Pons (tissue), 1 donor: ENCODE results near the gene LRRK1.

ENCODE experiments used
- DNase-seq: peaks from one replicate; pipeline ENCODE4 v3.0.0-alpha.2; 2016; ENCODE audit warnings: low spot score

Gene LRRK1

GRCh38 chr15:100932676-100933348 lies 13.7 kb downstream of the LRRK1 start:
- DNase-seq: no peak

GRCh38 chr15:100934166-100934565 lies 15.0 kb downstream of the LRRK1 start:
- no peak for DNase-seq

DNA sequence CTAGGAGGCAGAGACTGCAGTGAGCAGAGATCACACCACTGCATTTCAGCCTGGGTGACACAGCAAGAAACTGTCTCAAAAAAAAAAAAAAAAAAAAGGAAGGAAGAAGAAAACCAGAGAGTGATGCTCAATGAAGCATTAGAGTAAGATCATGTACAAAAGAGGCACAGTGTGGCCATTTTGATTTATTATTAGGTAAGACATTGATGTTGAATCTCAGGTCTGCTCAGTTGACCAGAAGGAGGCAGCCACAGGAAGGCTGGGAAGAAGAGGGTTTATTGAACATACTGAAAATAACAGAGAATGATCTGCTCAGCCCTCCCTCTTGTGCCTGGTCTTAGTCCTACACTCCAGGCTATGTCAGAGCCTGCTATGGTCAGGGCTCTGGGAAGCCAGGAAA lies 15.6 kb downstream of the LRRK1 start:
- DNase-seq: no peak

DNA sequence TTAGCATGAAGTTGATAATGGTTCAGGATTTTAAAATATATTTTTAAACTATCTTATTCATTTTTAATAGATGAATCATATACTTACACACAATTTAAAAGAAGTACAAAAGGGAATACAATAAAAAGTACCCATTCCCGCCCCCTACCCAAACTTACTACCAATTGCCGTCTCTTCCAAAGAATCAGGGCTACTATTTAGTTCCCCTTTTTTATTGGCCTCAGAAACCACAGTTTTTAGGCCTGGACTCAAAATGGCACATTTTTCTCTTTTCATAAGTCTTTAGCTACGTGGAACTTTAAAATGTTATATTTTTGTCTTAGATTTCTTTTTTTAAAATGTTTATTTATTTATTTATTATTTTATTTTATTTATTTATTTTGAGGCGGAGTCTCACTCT lies 18.0 kb downstream of the LRRK1 start:
- DNase-seq: no peak

DNA sequence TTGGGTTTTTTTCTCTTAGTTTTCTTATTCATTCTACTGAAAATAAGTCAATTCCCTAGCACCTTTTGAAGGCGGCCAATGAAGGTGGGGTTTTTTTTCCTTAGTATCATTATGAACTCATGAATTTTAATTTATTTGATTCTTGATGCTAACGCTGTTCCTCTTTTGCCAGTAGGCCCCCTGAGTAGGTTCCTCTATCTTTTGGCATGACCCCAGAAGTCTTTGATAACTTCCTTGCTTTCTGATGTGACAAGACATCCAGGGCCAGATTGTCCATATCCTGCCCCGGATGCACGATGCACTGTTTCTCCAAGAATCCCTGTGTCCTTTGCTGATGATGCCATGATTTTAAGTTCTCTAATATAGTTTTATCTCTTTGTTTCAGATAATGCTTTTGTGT lies 20.6 kb downstream of the LRRK1 start:
- peak; percentile 54 for DNase-seq

DNA sequence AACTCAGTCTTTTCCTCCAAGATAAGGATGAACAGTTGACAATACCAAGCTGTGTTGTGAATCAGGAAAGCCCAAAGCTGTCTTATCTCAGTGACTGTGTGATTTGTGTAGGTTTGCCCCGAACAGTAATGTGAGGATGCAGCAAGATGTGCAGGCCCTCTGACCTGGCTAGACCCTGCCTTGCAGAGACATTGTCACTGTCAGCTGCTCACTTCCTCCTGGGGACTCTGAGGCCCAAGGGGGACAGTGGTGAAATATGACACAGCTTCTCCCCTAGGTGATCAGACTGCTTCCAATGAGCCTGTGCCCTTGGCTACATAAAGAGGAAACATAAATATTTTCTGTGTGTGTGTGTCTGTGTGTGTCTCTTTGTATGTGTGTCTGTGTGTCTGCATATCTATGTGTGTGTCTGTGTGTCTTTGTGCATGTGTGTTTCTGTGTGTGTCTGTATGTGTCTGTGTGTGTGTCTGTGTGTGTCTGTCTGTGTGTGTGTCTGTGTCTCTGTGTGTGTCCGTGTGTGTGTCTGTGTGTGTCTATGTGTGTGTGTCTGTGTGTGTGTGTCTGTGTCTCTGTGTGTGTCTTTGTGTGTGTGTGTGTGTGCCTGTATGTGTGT lies 21.7 kb downstream of the LRRK1 start:
- no peak for DNase-seq

- no peak for DNase-seq
Observed at GRCh38 chr15:100941536-100941935, 22.4 kb downstream of the LRRK1 start.

GRCh38 chr15:100942656-100943425 lies 23.7 kb downstream of the LRRK1 start:
- DNase-seq: no peak

DNA sequence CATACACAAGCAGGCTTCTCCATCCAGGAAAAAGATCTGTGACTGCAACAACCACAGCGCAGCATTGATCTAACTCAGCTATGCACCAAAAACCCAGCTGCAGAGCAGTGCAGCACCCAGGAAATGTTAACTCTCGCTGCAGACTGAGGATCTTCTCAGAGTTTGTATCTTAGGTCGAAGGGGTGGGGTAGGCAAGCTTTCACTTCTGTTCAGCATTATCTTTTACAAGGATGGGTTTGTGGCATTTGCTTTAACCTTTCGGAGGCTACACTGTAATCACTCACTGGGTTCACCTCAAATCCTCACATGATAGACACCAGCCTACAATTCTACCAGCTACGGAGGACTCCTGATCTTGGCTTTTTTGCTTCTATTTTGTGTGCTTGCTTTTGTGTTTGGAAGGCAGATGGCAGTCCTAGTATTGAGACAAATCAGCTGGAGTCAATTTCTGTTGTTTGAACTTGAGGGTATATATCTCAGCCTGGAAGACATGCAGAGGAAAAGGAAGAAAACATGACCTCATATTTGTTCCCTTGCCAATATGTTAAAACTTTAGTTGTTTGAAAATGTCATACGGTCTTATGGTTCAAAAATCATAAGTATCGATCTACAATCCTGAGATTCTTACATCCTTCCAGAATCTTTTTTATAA lies 25.2 kb downstream of the LRRK1 start:
- DNase-seq: no peak

GRCh38 chr15:100944986-100945385 lies 25.8 kb downstream of the LRRK1 start:
- DNase-seq: no peak

DNA sequence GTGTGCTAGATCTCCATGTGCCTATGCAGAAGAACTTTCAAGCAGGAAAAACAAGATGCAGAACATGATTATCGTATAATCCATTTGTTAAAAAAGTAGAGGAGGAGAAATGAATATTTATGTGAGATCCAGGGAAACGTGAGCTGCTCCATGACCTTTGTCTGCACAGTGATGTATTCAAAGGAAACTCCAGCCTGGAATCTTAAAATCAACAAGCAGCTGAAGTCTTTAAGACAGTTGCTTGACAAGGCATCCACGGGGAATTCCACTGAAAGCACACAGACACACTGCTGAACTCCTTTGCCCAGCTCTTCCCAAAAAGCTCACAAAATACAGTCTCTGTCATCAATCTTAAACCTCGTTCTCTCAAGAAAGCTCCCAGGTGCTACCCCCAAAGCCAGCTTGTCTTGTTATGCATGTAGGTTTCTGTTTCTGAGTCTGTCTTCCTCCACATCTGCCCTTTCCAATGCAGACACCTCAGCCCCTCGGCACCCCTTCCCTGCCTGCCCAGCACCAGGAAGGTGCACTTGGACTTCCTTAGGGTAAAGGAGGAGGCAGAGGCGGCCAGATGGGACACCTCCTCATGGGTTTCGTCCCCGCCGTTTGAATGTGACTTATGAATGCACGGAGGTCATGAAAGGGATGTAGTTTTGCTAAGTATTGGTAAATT lies 28.7 kb downstream of the LRRK1 start:
- DNase-seq: no peak

GRCh38 chr15:100948430-100948762 lies 29.2 kb downstream of the LRRK1 start:
- no peak for DNase-seq

- DNase-seq: no peak
Observed at GRCh38 chr15:100949691-100950090, 30.5 kb downstream of the LRRK1 start.

DNA sequence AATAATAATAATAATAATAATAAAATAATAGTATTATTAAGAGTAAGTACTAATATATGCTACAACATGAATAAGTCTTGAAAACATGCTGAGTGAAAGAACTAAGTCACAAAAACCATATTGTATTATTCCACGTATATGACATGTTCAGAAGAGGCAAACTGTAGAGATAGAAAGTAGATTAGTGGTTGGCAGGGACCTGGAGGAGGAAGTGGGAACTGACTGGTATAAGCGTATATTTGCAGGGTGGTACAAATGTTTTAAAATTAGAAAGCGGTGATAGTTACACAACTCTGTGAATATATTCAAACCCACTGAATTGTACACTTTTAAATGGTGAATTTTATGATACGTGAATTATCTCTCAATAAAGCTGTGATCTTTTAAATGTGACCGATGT lies 32.8 kb downstream of the LRRK1 start:
- peak; percentile 40 for DNase-seq

- DNase-seq: no peak
Observed at GRCh38 chr15:100952566-100952965, 33.4 kb downstream of the LRRK1 start.

DNA sequence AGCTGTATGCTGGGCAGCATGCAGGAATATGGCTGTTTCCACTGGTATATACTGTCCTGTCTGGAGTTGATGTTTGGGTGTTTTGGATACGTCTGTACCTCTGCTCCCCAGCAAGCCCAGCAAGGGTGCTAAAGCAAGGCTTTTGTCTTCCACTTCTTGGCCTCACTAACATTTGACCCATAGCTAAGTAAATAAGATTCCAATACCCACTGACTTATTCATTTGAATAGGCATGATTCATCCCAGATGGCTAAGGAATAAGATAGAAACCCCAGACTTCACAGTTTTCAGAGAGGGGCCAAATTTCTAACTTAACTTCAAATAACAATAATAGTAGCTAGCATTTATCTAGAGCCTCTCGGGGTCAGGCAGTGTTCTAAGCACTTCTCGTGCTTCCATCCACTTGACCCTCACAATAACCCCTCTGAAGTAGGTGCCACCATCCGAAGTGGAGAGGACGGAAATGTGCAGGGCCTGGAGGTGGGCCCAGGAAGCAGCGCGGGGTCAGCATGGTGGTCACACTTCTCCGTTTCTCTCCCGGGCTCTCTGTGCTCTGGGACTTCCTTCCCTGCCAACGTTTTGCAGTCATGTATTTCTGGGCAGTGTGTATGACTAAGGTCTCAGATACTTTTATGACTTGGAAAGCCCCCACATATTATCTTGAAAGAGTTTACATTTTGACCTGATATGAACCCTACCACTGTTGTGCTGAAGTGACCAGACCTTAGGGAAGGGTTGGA lies 39.3 kb downstream of the LRRK1 start:
- no peak for DNase-seq

GRCh38 chr15:100959066-100960050 lies 40.2 kb downstream of the LRRK1 start:
- DNase-seq: no peak

DNA sequence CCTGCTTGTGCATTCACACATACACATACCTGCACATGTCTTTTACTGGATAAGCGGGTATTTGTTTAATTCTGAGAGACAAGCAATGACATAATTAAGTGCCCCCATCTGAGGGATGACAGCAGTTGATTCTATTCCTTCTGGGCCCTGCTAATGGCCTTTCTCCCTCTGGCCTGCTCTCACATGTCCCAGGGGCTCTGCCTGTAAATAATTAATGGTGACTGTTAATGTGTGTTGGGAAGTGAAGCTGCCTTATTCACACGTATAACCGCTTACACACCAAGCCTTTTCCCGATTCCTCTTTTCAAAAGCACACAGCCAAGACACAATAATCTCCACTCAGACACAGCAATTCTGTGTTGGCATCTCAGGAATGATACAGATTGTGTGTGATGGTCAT lies 47.8 kb downstream of the LRRK1 start:
- DNase-seq: no peak

DNA sequence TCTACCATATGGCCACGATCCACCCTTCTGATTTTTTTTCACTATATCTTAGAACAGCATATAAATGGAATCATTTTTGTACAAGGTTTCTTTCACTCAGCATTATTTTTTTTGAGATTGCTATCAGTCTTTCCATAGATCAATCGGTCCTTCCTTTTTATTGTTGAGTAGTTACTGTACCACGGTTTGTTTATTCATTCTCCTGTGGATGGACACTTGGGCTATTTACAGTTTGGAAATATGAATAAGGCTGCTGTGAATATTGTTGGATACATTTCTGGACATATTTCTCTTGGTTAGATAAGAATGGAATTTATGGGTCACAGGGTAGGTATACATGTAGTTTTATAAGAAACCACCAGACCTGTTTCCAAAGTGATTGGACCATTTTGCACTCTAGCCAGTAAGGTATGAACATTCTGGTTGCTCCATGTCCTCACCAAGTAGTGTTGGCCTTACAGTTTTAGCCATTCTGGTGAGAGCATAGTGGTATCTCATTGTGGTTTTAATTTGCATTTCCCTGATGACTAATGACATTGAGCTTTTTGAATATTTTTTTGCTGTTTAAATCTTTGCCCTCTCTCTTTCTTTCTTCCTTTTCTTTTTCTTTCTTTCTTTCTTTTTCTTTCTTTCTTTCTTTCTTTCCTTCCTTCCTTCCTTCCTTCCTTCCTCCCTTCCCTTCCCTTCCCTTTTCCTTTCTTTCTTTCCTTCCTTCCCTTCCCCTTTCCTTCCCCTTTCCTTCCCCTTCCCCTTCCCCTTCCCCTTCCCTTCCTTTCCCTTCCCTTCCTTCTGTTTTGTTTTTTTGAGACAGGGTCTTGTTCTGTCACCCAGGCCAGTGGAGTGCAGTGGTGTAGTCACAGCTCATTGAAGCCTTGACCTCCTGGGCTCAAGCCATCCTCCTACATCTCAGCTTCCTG lies 49.2 kb downstream of the LRRK1 start:
- no peak for DNase-seq
